GM18951 (cell line): ENCODE data around the gene PGP.

Experiments used
- POLR2A ChIP-seq: IDR thresholded peaks from 4 replicates; pipeline ENCODE4 v1.6.1; 2011; ENCODE audit warnings: mild to moderate bottlenecking; ENCODE audit not compliant: insufficient read length, insufficient read depth; ENCODE audit errors: extremely low read depth
- in situ Hi-C: fragments of 300-500 bp; cut with MboI; formaldehyde crosslinking; loops from one replicate; pipeline ENCODE4 v1.12.0; 2022; ENCODE audit warnings: low sequenced_read_pairs, mixed read lengths, inconsistent platforms; ENCODE audit not compliant: unreplicated experiment

The PGP gene

GRCh38 chr16:2172688-2173335, 41.8 kb downstream of the PGP start:
- TF ChIP-seq POLR2A, result no peak
- in situ Hi-C loops, result no loop called here

- no peak for TF ChIP-seq POLR2A
- in situ Hi-C loops, result no loop called here
Observed at GRCh38 chr16:2171601-2172178, 43.0 kb downstream of the PGP start.

DNA sequence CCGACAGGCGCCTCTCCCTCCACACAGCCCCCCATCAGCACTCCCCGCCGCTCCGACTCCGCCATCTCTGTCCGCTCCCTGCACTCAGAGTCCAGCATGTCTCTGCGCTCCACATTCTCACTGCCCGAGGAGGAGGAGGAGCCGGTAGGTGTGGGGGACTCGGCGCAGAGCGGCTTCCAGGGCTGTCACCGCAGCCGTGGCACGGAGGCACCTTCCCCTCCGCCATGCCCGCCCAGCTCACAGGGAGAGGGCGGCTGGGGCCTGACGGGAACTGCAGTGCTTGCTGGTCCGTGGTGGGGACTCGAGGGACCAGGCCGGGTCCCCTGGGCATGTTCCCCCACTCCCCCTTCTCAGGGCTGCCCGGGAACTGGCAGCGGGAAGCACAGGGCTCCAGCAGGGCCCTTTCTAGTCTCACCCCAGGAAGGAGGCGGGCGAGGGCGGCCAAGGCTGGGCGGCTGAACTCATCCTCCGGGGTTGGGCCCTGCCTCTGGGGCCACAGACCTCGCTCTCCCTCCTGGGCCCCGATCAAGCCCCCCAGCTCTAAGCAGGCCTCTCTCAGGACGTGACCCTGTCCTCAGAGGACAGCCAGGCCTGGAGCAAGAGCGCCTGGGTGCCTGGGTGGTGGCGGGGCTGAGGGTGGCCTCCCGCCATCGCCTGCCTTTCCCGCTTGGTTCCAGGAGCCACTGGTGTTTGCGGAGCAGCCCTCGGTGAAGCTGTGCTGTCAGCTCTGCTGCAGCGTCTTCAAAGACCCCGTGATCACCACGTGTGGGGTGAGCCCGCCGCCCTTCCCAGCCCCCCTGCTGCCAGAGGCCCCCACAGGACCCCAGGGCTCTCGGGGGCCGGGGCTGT, 43.8 kb downstream of the PGP start:
- in situ Hi-C loops, result no loop called here

GRCh38 chr16:2170080-2170479, 44.6 kb downstream of the PGP start:
- no peak for TF ChIP-seq POLR2A
- in situ Hi-C loops, result no loop called here

More for the DNA sequence above, 43.8 kb downstream of the PGP start:
- no peak for TF ChIP-seq POLR2A

DNA sequence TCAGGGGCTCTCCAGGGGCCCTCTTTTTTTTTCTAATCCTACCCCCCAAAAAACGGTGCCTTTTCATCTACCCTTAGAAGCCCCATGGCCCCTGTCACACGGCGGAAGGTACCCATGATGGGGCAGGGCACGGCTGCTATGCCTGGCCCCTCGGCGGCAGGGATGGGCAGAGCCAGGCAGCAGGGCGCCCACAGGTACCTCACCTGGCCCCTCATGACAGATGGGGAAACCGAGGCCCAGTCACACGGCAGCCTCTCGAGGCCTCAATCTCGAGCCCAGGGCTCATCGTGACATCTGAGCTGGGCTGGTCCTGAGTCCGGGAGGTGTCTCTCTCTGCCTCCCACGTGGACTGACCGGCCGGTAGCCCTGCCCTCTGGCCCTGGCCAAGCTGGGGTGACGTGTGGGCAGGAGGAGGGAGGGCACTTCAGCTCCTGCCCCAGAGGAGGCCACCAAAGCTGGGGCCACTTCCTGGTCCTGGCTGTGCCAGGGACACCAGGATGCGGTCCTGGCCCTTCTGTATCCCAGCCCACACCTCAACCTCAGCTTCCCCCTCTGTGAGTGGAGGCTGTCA, 47.5 kb downstream of the PGP start:
- no peak for TF ChIP-seq POLR2A
- in situ Hi-C loops, result no loop called here

DNA sequence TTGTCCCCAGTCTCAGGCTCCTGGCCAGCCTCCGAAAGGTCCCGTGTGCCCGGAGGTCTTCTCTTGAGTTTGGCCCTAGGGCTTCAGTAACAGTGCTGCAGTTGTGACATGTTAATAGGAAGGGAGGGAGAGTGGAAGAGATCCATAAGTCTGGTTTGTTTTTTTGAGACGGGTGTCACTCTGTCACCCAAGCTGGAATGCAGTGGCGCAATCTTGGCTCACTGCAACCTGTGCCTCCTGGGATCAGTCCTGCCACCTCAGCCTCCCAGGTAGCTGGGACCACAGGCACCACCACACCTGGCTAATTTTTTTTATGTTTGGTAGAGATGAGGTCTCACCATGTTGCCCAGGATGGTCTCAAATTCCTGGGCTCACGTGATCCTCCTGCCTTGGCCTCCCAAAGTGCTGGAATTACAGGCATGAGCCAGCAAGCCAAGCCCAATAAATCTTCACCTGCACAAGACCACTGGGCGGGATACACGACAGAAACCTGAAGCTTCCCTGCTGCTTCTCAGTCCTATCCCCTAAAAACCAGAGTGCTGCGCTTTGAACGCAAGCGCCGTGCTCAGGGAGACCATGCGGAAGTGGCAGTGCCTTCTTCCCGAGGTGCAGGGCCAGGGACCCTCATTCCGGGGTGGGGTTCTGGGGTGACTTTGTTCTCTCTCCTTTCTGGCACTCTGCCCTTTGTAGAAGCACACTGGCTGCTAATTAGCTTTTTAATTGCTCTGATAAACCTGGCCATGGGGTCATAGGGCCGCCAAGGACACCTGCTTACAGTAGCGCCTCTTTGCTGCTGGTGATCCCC, 48.2 kb downstream of the PGP start:
- in situ Hi-C loops, result no loop called here
- TF ChIP-seq POLR2A, result no peak

DNA sequence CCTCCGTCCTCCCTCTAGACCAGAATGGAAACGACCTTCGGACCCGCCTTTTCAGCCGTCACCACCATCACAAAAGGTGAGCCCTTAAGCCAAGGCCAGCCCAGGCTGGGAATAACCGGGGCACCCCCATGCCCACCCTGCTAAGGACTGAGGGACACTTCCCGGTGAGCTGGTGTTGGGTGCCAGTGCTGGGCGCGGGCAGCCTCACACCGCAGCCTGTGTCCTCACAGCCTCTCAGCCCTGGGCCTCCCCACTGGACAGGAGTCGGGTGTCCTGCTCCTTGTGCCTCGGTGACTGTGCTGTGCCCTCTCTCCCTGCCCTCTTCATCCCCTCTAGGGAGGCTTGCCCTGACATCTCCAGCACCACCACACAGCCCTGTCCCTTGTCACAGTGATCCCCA, 48.8 kb downstream of the PGP start:
- in situ Hi-C loops, result no loop called here
- no peak for TF ChIP-seq POLR2A

DNA sequence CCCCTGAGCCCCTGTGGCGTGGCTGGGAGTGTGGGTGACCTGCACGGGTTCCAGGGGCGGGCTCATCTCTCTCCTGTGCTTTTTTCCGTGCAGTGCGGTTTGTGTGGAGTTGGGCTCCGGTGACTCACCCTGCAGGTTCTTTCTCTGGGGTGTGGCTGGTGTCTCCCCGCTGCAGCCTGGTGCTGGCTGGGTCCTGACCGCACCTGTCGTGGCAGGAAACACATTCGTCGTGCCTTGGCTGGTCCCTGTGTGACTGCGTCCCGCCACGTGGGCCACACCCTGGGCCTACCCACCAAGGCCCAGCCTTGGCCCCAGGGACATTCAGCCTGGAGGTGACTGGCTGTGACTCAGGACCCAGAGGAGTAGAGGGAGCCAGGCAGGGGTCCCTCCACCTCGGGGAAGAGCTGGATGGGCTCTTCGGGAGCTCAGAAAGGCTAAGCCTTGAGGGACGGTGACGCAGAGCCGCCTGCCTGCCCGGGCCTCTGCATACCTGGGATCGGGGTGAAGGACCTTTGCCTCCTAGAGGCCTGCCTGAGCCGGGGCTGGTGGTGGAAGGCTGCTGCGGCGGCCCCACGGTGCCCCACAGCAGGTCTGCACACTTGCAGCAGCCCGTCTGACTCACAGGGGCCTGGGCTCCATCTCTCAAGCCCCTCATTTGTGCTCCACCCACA, 51.3 kb downstream of the PGP start:
- in situ Hi-C loops, result no loop called here

GRCh38 chr16:2162676-2163118, 51.9 kb downstream of the PGP start:
- in situ Hi-C loops, result no loop called here
- TF ChIP-seq POLR2A, result no peak

More for the DNA sequence above, 51.3 kb downstream of the PGP start:
- no peak for TF ChIP-seq POLR2A

DNA sequence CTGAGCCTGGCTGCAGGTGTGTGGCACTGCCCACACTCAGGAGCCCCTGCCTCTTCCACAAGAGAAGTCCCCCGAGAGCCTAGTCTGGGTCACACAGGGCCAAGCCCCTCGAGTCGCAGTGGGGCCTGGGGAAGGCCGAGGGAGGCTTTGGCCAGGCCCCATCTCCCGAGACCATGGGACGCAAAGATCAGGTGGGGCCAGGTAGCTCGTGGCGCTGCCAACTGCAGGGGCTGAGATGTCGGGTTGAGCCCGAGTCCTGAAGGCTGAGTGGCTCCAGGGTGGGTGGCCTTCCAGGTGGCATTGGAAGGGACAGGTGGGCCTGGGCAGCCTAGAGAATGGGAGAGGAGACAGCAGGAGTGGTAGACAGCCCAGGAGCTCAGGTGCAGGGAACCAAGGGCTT, 52.7 kb downstream of the PGP start:
- no peak for TF ChIP-seq POLR2A
- in situ Hi-C loops, result no loop called here
